Endodermal cell (in vitro differentiated cells): ENCODE results near the gene MYH14. TPM values are rescaled to one million over a fixed set of nuclear protein-coding genes. Genes with fewer than 3 reads are reported as not detected.
"Not testable (repeated sequence)": the region's sequence is repeated elsewhere in the genome, so short reads cannot be mapped to it uniquely, and the experiment has no call there.

Experiments used
- DNase-seq: peaks from one replicate; pipeline ENCODE4 v3.0.0-alpha.2; 2017
- H3K27ac ChIP-seq: 2 replicates; pipeline ENCODE4 v1.5.1; 2013; ENCODE audit warnings: mild to moderate bottlenecking, low read depth, low read length, moderate library complexity
- H3K27me3 ChIP-seq: 2 replicates; pipeline ENCODE4 v1.6.1; 2013; ENCODE audit warnings: mild to moderate bottlenecking, low read length, moderate library complexity; ENCODE audit not compliant: insufficient read depth, control insufficient read depth, poor library complexity, severe bottlenecking
- H3K36me3 ChIP-seq: 2 replicates; pipeline ENCODE4 v1.7.0; 2013; ENCODE audit warnings: mild to moderate bottlenecking, low read length, moderate library complexity; ENCODE audit not compliant: control insufficient read depth, insufficient read depth
- H3K4me1 ChIP-seq: one replicate; pipeline ENCODE4 v1.7.0; 2013; ENCODE audit warnings: low read length; ENCODE audit not compliant: control insufficient read depth, insufficient read depth
- H3K4me3 ChIP-seq: 2 replicates; pipeline ENCODE4 v1.5.1; 2013; ENCODE audit warnings: mild to moderate bottlenecking, low read length, moderate library complexity
- H3K9ac ChIP-seq: 2 replicates; pipeline ENCODE4 v1.6.1; 2013; ENCODE audit warnings: mild to moderate bottlenecking, low read length, moderate library complexity; ENCODE audit not compliant: poor library complexity, severe bottlenecking; ENCODE audit errors: extremely low read depth
- H3K9me3 ChIP-seq: 2 replicates; pipeline ENCODE4 v1.6.1; 2013; ENCODE audit warnings: mild to moderate bottlenecking, low read length, moderate library complexity; ENCODE audit not compliant: control insufficient read depth
- H3K27ac Mint-ChIP-seq: 2 replicates; pipeline ENCODE4 v1.8.0; 2020; ENCODE audit warnings: mixed read lengths
- H3K27me3 Mint-ChIP-seq: 2 replicates; pipeline ENCODE4 v1.8.0; 2021; ENCODE audit warnings: mild to moderate bottlenecking, mixed read lengths; ENCODE audit not compliant: insufficient read depth
- H3K36me3 Mint-ChIP-seq: 2 replicates; pipeline ENCODE4 v1.8.0; 2020; ENCODE audit warnings: low read depth, mixed read lengths
- H3K4me1 Mint-ChIP-seq: 2 replicates; pipeline ENCODE4 v1.8.0; 2020; ENCODE audit warnings: mixed read lengths
- H3K4me3 Mint-ChIP-seq: 2 replicates; pipeline ENCODE4 v1.8.0; 2020; ENCODE audit warnings: mild to moderate bottlenecking, moderate library complexity, mixed read lengths
- H3K9me3 Mint-ChIP-seq: 2 replicates; pipeline ENCODE4 v1.8.0; 2020; ENCODE audit warnings: mild to moderate bottlenecking, mixed read lengths
- WGBS, 2 experiments: methylation state at CpG; one replicate each; pipeline versions ENCODE4 v1.1.5 to v1.1.7; 2013; ENCODE audit warnings: missing lambda C conversion rate in 2 of 2, mixed read lengths in 1 of 2; ENCODE audit not compliant: insufficient coverage in 1 of 2, insufficient read length in 1 of 2; 5-methylcytosine and 5-hydroxymethylcytosine counted together
- total RNA-seq, 2 donors: library from RNA; stranded (reverse); fragmentation: NEBNext Ultra II Directional in 1 of 2; extraction: Animal tissue kit (Norgen Biotek cat#: 25700) in 1 of 2; gene quantifications; 2 replicates in 1 of 2; 3 replicates in 1 of 2; pipeline ENCODE4 v1.2.1, GENCODE V29; 2021
- TF ChIP-seq, protein P1 (sequence below): fragments of 200-600 bp; sonication (generic); conservative IDR thresholded peaks from 2 replicates; pipeline ENCODE4 v1.5.0; 2021; ENCODE audit warnings: antibody characterized with exemption, mild to moderate bottlenecking

Gene MYH14
- total RNA-seq, 2 donors from 2014 or later, result 12.8 to 16.7 TPM

- Mint-ChIP-seq H3K9me3 (peaks cover 4% of the 10 kb centered on the region), H3K4me1 (no peaks in the 10 kb centered on the region), H3K27ac (no peak overlapping the region), H3K4me3 (no peak overlapping the region), H3K36me3 (peaks cover 25% of the 10 kb centered on the region), H3K27me3 (peaks cover 8% of the 10 kb centered on the region)
- 74 to 78% methylated on average over 5 to 8 of the region's 8 CpGs for WGBS, 2 experiments
- no peak for DNase-seq
- no peak overlapping the region for H3K9ac ChIP-seq
- H3K9me3 ChIP-seq, result peaks cover 9% of the 10 kb centered on the region
- no peak overlapping the region for H3K4me3 ChIP-seq
- TF ChIP-seq, protein P1, sequence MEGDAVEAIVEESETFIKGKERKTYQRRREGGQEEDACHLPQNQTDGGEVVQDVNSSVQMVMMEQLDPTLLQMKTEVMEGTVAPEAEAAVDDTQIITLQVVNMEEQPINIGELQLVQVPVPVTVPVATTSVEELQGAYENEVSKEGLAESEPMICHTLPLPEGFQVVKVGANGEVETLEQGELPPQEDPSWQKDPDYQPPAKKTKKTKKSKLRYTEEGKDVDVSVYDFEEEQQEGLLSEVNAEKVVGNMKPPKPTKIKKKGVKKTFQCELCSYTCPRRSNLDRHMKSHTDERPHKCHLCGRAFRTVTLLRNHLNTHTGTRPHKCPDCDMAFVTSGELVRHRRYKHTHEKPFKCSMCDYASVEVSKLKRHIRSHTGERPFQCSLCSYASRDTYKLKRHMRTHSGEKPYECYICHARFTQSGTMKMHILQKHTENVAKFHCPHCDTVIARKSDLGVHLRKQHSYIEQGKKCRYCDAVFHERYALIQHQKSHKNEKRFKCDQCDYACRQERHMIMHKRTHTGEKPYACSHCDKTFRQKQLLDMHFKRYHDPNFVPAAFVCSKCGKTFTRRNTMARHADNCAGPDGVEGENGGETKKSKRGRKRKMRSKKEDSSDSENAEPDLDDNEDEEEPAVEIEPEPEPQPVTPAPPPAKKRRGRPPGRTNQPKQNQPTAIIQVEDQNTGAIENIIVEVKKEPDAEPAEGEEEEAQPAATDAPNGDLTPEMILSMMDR, result no peak
- no peaks in the 10 kb centered on the region for H3K4me1 ChIP-seq
- H3K27ac ChIP-seq, result no peak overlapping the region
- no peaks in the 10 kb centered on the region for H3K27me3 ChIP-seq
- H3K36me3 ChIP-seq, result no peaks in the 10 kb centered on the region
Measured at GRCh38 chr19:50224986-50225747, 21.7 kb downstream of the MYH14 start.

- WGBS, 2 experiments, result 70 to 79% methylated on average over 2 to 7 of the region's 7 CpGs
- Mint-ChIP-seq H3K36me3 (peaks cover 25% of the 10 kb centered on the region), H3K4me1 (no peaks in the 10 kb centered on the region)
Measured at GRCh38 chr19:50226536-50226935, 23.1 kb downstream of the MYH14 start.

DNA sequence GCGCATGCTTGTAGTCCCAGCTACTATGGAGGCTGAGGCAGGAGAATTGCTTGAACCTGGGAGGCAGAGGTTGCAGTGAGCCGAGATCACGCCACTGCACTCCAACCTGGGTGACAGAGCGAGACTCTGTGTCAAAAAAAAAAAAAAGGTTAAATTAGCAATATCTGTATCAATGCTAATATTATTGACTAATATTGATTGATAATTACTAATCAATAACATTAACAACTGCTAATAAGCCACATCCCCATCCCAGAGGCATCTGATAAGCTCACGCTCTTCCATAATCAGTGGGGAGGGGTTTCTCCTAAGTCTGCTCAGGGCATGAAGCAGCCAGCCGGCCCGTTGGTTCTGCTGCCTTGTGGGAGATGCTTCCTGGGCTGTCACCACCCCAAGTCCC is 24.7 kb downstream of the MYH14 start:
- not testable (repeated sequence) for H3K27ac Mint-ChIP-seq, H3K4me1 ChIP-seq
- WGBS, 2 experiments, result 77 to 100% methylated on average over 1 to 6 of the region's 7 CpGs

More at GRCh38 chr19:50226536-50226935, 23.1 kb downstream of the MYH14 start:
- Histone ChIP-seq H3K36me3 (no peaks in the 10 kb centered on the region), H3K4me3 (no peak overlapping the region), H3K27ac (no peak overlapping the region), H3K4me1 (no peaks in the 10 kb centered on the region), H3K9ac (no peak overlapping the region), H3K9me3 (peaks cover 9% of the 10 kb centered on the region), H3K27me3 (no peaks in the 10 kb centered on the region)
- peaks cover 13% of the 10 kb centered on the region for H3K27me3 Mint-ChIP-seq
- H3K4me3 Mint-ChIP-seq, result no peak overlapping the region
- TF ChIP-seq, protein P1, result no peak
- H3K27ac Mint-ChIP-seq, result no peak overlapping the region
- no peak for DNase-seq
- peaks cover 4% of the 10 kb centered on the region for H3K9me3 Mint-ChIP-seq

More for the DNA sequence above, 24.7 kb downstream of the MYH14 start:
- DNase-seq, H3K4me1 Mint-ChIP-seq, H3K27me3 ChIP-seq, H3K9me3 ChIP-seq, H3K9me3 Mint-ChIP-seq, H3K9ac ChIP-seq, H3K4me3 ChIP-seq, H3K36me3 ChIP-seq, H3K4me3 Mint-ChIP-seq, H3K27ac ChIP-seq: not testable (repeated sequence)
- peaks cover 13% of the 10 kb centered on the region for H3K27me3 Mint-ChIP-seq
- H3K36me3 Mint-ChIP-seq, result peaks cover 22% of the 10 kb centered on the region
